Stimulated activated CD4-positive, alpha-beta T cell treated with anti-CD3 and anti-CD28 coated beads, Interleukin-2, amount 100 ng/mL, for 48 hours (primary cell): ENCODE measurements around the gene CFAP61.
"Not testable (repeated sequence)": the region's sequence is repeated elsewhere in the genome, so short reads cannot be mapped to it uniquely, and the experiment has no call there.

ENCODE experiments used
- DNase-seq, 2 donors: peaks; one replicate each; pipeline ENCODE4 v3.0.0-alpha.2; 2020

CFAP61 gene

GRCh38 chr20:20211274-20211987 is 159.1 kb downstream of the CFAP61 start:
- DNase-seq, result no peak

- no peak for DNase-seq
These were observed 159.7 kb downstream of the CFAP61 start for GRCh38 chr20:20211988-20212518.

DNA sequence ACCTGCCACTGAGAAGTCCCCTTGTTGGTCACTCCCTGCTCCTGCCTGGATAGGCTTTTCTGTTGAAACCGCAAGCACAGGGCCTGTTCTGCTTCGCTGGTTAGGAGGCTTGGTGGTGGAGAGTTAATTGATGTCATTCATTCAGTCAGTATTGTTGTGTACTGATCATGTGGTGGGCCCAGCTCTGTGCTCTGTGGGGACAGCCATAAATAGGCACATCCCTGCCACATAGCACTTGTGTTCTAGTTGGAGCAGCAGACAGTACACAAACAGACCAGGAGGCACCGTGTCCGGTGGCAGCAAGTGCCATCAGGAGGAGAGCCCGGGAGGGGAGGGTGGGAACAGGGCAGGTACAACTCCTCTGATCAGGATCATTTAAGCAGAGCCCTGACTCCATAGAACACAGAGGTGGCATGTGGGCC is 160.4 kb downstream of the CFAP61 start:
- DNase-seq, result no peak

DNA sequence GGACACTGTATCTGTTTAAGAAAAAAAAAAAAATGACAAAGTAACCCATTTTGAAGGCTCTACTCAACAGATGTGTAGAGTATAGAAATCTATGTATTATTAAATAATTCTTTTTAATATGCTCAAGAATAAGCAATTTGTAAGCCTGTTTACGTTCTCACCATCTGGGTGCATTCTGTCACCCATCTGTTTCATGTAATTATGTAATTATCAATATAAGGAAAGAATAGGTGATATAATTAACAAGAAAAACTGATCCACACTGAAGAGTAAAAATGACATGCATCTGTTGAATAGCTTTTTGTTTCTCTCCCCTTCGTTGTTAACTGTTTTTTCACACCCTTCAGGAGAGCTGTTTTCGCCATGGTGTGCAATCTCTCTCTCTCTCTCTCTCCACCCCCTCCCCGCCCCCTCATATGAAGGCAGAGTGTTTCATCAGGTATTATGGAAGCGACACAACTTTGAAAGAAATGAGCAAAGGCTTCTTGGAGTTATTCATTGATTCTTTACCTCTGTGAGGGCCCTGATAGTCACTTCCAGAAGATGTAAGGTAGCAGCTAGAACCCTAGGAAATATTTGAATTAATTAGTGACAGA is 161.3 kb downstream of the CFAP61 start:
- DNase-seq, result no peak

DNA sequence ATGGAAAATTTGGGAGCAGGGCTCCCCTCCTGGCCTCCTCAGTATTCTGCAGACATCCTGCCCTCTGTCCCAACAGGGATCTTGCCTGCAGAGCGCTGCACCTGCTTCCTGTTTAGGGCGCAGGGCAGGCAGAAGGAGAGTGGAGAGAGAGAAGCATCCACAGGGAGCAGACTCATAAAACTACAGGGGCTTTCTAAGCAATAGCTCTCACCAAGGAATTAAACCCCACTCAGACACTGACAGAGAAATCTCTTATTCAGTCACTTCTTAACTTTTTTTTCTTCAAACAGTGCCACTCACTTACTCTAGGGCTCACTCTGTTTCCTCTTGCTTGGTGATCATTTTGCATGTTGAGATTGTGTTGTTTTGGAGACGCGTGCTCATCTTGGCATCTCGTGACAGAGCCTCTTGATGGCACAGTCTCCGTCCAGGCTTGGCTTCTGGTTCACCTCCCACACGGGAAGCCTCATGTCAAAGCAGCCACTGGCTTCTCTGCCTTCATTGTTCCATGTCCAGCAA is 162.5 kb downstream of the CFAP61 start:
- no peak for DNase-seq

GRCh38 chr20:20215976-20216727 is 163.8 kb downstream of the CFAP61 start:
- no peak for DNase-seq

DNA sequence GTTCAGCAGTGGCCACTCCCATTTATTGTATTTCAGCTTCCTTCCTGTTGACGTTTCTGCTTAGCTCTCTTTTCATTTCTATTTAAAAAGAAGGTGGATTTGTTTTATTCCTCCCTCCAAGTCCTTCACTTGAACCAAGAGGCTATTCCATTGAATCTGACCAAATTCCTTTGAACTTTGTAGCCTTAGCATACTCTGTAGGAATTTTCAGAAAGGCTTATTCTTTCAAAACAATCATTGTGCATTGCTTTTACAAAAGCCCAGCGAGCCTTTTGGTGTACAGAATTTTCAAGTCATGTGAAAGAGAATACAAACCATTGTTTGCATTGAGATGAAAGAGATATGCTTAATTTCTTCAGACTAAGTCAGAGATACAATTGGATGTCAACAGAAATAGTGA is 164.6 kb downstream of the CFAP61 start:
- no peak for DNase-seq

- DNase-seq, result no peak
These were observed 165.3 kb downstream of the CFAP61 start for GRCh38 chr20:20217621-20218020.

GRCh38 chr20:20218106-20218505 is 165.8 kb downstream of the CFAP61 start:
- not testable (repeated sequence) for DNase-seq

DNA sequence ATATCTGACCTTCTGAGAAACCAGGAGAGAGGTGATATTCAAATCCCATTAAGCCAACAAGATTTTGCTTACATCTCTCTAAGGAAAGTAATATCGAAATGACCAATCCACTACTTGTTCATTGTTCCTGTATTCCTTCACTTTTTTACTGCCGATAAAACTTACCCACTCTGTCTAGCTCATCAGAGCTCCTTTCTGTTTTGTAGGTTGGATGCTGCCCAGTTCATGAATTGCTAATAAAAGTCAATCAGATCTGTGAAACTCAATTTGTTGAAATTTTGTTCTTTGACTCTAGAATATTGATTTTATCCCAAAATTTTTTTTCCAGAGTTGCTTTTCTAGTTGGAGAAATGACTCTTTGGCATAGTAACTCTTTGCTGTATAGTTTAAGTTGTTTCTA is 166.7 kb downstream of the CFAP61 start:
- DNase-seq, result no peak

DNA sequence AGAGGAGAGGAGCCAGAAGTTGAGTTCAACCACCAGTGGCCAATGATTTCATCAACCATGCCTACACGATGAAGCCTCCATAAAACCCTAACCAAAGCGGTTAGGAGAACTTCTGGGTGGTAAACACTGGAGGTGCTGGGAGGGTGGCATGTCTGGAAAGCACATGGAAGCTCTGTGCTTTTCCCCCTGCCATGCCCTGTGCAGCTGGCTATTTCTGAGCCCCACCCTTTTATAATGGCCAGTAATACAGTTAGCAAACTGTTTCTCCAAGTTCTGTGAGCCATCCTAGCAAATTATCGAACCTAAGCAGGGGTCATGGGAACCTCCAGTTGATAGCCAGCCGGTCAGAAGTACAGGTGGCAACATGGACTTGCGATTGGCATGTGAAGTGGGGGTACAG is 167.8 kb downstream of the CFAP61 start:
- no peak for DNase-seq

DNA sequence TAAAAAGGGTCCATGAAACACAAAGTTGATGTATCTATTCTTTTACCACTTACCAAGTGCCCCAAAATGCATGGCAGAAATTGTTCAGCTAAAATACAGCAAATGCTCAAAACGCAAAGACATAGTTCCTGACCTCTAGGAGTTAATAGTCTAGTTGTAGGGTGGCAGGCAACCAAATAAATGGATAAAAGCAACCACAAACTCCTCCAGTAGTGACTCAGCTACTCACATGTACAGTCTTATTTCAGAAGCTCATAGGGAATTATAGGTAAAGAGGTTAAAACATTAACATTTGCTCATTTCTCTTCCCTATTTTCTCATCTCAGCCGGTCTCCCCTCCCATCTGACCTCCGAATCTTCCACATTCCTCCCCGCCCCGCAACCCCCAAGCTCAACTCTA is 171.6 kb downstream of the CFAP61 start:
- no peak for DNase-seq

GRCh38 chr20:20224806-20225205 is 172.5 kb downstream of the CFAP61 start:
- no peak for DNase-seq

GRCh38 chr20:20225325-20226043 is 173.2 kb downstream of the CFAP61 start:
- no peak for DNase-seq

GRCh38 chr20:20226554-20226953 is 174.2 kb downstream of the CFAP61 start:
- no peak for DNase-seq

GRCh38 chr20:20227013-20227571 is 174.8 kb downstream of the CFAP61 start:
- no peak for DNase-seq

GRCh38 chr20:20228351-20228750 is 176.0 kb downstream of the CFAP61 start:
- no peak for DNase-seq

- no peak for DNase-seq
These were observed 177.3 kb downstream of the CFAP61 start for GRCh38 chr20:20229595-20229994.

DNA sequence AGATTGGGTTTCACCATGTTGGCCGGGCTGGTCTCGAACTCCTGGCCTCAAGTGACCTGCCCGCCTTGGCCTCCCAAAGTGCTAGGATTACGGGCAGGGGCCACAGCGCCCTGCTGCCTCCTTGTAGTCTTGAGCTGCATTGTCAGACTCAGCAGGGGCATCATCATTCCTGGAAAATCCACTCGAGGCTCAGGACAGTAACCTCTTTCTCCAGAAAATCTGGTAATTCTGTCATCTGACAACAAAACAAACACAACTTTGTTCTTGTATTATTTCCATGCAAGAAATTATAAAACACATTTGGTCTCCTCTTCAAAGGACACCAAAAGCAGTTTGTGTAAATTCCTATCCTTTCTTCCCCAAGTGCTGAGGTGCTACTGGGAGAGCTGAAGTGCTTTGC is 178.4 kb downstream of the CFAP61 start:
- DNase-seq, result no peak

DNA sequence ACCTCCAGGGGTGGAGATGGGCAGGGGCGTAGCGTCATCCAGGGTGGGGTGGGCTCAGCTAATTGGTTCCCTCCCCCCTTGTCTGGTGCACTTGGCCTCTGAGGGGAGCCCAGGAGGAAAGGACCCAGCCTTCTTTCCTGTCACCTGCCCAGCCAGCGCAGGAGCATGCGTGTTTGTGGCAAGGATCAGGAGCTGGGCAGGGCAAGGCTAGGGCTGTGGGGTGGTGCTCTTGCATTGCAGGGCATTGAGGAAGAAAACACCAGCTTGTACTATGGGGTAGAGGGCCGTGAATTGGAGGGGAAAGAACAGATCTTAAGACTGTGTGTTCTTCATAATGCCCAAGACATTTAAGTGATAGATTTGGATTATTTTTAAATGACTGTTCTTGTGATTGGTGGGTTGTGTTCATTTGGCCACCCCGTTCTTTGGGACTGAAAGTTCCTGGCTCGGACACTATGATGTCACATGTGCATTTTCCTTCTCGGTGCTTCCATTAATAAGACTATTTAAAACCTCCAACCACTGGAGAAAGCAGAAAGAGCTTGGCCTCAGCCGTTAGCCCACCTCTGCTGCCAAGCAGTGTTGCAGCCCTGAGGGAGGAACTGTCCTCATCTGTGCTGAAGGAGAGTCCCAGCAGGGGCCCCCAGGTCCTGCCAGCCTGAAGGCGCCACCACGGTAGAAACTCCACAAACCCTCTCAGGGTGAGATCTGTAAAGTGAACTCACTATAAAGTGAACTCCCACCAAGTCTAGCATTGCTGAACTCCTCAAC is 179.4 kb downstream of the CFAP61 start:
- no peak for DNase-seq

GRCh38 chr20:20233041-20233514 is 180.7 kb downstream of the CFAP61 start:
- DNase-seq, result no peak

DNA sequence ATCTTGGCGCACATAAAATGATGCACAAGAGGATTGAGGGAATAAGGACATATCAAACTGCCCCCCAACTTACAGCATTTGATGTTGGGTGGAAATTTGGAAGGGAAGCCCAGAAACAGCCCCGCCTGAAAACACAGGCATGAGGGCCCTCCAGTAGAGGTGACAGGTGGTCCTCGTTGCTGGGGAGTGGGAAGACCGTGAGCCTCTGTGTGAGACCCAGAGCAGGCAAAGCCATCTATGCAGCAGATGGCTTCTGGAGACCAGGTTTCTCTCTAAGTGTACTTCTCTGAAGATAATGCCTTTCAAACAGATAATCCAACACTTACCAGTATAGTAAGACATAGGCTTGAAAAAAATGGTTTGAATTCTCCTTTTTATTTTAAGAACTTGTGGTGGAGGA is 183.3 kb downstream of the CFAP61 start:
- no peak for DNase-seq
